ENCODE results near the gene METTL8.

DNA sequence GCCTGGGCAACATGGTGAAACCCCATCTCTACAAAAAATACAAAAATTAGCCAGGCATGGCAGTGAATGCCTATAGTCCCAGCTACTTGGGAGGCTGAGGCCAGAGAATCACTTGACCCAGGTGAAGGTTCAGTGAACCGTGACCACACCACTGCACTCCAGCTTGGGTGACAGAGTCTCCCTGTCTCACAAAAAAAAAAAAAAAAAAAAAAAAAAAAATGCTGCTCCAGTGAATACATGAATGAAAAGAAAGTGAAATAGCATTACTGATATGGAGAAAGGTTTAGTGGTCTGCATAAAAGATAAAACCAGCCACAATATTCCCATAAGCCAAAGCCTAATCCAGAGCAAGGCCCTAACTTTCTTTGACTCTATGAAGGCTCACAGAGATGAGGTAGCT is 44.5 kb downstream of the METTL8 start:
- TF ChIP-seq EZH2 (optimal IDR thresholded peaks at IDR 0.05; ENCODE audit: low read depth, low read length), result no peak
- TF ChIP-seq CTCF (IDR thresholded peaks at IDR 0.05; ENCODE audit: low read length), result no peak
- TF ChIP-seq EZH2phosphoT487 (IDR thresholded peaks at IDR 0.05; ENCODE audit: low read length), result no peak

Data from MM.1S (cell line).